ENCODE measurements around the gene PPP1R26. TPM values are rescaled to one million over a fixed set of nuclear protein-coding genes. Genes with fewer than 3 reads are reported as not detected.
A peak's percentile ranks its signal among the peaks of the same experiment; 100 is the strongest.

The PPP1R26 gene
- total and polyA plus RNA-seq, 2 of the 13 experiments (the other 11 are each of a cell fraction or from before 2014, with no cell fraction given) = 8.6 to 11.6 TPM

DNA sequence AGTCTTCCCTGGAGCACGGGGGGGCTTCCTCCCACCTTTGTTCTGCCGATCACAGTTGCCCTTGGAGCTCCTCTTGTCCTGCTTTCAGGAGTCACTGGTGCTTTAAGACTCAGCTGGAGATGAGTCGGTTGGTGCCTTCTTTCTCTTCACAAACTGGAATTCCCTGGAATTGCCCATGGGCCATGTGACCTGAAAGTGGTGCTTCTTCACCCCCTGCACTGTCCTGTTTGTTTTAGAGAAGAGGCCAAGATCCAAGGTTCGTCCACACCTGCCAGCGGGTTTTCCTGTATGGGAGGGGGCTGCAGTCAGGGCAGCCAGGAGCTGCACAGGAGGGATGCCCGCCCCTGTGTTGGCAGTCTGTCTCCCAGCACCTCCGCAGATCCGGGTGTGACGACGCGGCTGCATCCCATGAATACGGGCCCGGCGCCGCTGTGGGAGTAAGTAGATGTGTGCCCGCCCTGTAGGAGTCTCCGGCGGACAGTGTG lies 11.4 kb downstream of the PPP1R26 start (continued):
- TF ChIP-seq POGK (CRISPR knock-in tag; conservative IDR thresholded peaks at IDR 0.05) (no peak), ZNF83 (CRISPR knock-in tag; IDR thresholded peaks at IDR 0.05; ENCODE audit: borderline replicate concordance) (no peak), ZNF740 (CRISPR knock-in tag; IDR thresholded peaks at IDR 0.05) (no peak), MIER2 (CRISPR knock-in tag; IDR thresholded peaks at IDR 0.05) (no peak), YY1 (IDR thresholded peaks at IDR 0.05; ENCODE audit: insufficient read depth, insufficient replicate concordance, low read depth, low read length) (no peak), NAIF1 (CRISPR knock-in tag; IDR thresholded peaks at IDR 0.05; ENCODE audit: borderline replicate concordance) (no peak), ZFP36 (IDR thresholded peaks at IDR 0.05; ENCODE audit: borderline replicate concordance, low read depth, low read length, partially characterized antibody) (no peak), SOX13 (IDR thresholded peaks at IDR 0.05) (no peak), SOX13 (CRISPR knock-in tag; conservative IDR thresholded peaks at IDR 0.05 in 1 of 2, IDR thresholded peaks at IDR 0.05 in 1 of 2) (0 out of 4 replicates have a peak, but pooled peaks of 1 of the 2 experiments have one; percentile 39), ZNF44 (CRISPR knock-in tag; IDR thresholded peaks at IDR 0.05) (no peak), ZNF564 (CRISPR knock-in tag; IDR thresholded peaks at IDR 0.05) (no peak)
- TF ChIP-seq, protein P1, sequence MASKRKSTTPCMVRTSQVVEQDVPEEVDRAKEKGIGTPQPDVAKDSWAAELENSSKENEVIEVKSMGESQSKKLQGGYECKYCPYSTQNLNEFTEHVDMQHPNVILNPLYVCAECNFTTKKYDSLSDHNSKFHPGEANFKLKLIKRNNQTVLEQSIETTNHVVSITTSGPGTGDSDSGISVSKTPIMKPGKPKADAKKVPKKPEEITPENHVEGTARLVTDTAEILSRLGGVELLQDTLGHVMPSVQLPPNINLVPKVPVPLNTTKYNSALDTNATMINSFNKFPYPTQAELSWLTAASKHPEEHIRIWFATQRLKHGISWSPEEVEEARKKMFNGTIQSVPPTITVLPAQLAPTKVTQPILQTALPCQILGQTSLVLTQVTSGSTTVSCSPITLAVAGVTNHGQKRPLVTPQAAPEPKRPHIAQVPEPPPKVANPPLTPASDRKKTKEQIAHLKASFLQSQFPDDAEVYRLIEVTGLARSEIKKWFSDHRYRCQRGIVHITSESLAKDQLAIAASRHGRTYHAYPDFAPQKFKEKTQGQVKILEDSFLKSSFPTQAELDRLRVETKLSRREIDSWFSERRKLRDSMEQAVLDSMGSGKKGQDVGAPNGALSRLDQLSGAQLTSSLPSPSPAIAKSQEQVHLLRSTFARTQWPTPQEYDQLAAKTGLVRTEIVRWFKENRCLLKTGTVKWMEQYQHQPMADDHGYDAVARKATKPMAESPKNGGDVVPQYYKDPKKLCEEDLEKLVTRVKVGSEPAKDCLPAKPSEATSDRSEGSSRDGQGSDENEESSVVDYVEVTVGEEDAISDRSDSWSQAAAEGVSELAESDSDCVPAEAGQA (IDR thresholded peaks at IDR 0.05; ENCODE audit: low read depth) = no peak
- TF ChIP-seq, protein P1 (CRISPR knock-in tag; IDR thresholded peaks at IDR 0.05; ENCODE audit: borderline replicate concordance) = no peak

Measured in HepG2 (cell line).